BE2C (cell line): ENCODE data around the gene TWF2.

ENCODE experiments used
- DNase-seq: peaks from one replicate; pipeline ENCODE4 v3.0.0-alpha.2; 2020
- H3K27me3 ChIP-seq: fragments of 250-450 bp; sonication (Bioruptor Pico); 2 replicates; pipeline ENCODE4 v1.5.1; 2020; ENCODE audit warnings: mild to moderate bottlenecking
- H3K36me3 ChIP-seq: fragments of 250-450 bp; sonication (Bioruptor Pico); 2 replicates; pipeline ENCODE4 v1.5.1; 2020; ENCODE audit warnings: mild to moderate bottlenecking
- H3K4me1 ChIP-seq: fragments of 250-450 bp; sonication (Bioruptor Pico); 2 replicates; pipeline ENCODE4 v1.5.1; 2020
- H3K4me3 ChIP-seq: 2 replicates; pipeline ENCODE4 v1.5.1; 2011; ENCODE audit warnings: low read depth, low read length
- H3K9me3 ChIP-seq: fragments of 250-450 bp; sonication (Bioruptor Pico); 2 replicates; pipeline ENCODE4 v1.5.1; 2020
- CTCF ChIP-seq: IDR thresholded peaks from 2 replicates; pipeline ENCODE4 v1.5.1; 2012; ENCODE audit warnings: mild to moderate bottlenecking, low read depth, low read length

The TWF2 gene

GRCh38 chr3:52198643-52199608 is 40.0 kb downstream of the TWF2 start:
- no peak for TF ChIP-seq CTCF
- Histone ChIP-seq H3K36me3 (peaks cover 11% of the 10 kb centered on the region), H3K4me1 (peaks cover 6% of the 10 kb centered on the region; the same call in 1 of the 2 replicates), H3K4me3 (peak overlapping the region; percentile 83), H3K27me3 (no peaks in the 10 kb centered on the region), H3K9me3 (no peaks in the 10 kb centered on the region)
- no peak for DNase-seq

GRCh38 chr3:52197842-52198625 is 40.9 kb downstream of the TWF2 start, which contains the start of gene ALAS1:
Gene ALAS1 (plus strand): TSS chr3:52198160. CDS start chr3:52199242, 1,082 bp downstream.
- peaks cover 6% of the 10 kb centered on the region; the same call in 1 of the 2 replicates for H3K4me1 ChIP-seq
- peak within 1 kb of the TSS; percentile 83 for H3K4me3 ChIP-seq
- 0 out of 2 replicates have a peak, but pooled peaks have one; percentile 7 for TF ChIP-seq CTCF
- H3K27me3 ChIP-seq, result no peaks in the 10 kb centered on the region
- H3K9me3 ChIP-seq, result no peaks in the 10 kb centered on the region
- DNase-seq, result peak; percentile 90
- peaks cover 9% of the 10 kb centered on the region for H3K36me3 ChIP-seq

- peak overlapping the region; percentile 83 for H3K4me3 ChIP-seq
- peaks cover 9% of the 10 kb centered on the region for H3K36me3 ChIP-seq
- no peak for DNase-seq
- H3K4me1 ChIP-seq, result peaks cover 6% of the 10 kb centered on the region; the same call in 1 of the 2 replicates
- no peak for TF ChIP-seq CTCF
- no peaks in the 10 kb centered on the region for H3K27me3 ChIP-seq
- H3K9me3 ChIP-seq, result no peaks in the 10 kb centered on the region
Observed at GRCh38 chr3:52197499-52197841, 41.5 kb downstream of the TWF2 start.

- Histone ChIP-seq H3K36me3 (peaks cover 8% of the 10 kb centered on the region), H3K4me3 (no peak overlapping the region), H3K4me1 (peaks cover 6% of the 10 kb centered on the region; the same call in 1 of the 2 replicates), H3K27me3 (no peaks in the 10 kb centered on the region), H3K9me3 (no peaks in the 10 kb centered on the region)
- no peak for DNase-seq
- no peak for TF ChIP-seq CTCF
Observed at GRCh38 chr3:52196977-52197376, 42.0 kb downstream of the TWF2 start.

- no peak for TF ChIP-seq CTCF
- Histone ChIP-seq H3K9me3 (no peaks in the 10 kb centered on the region), H3K36me3 (peaks cover 4% of the 10 kb centered on the region; the same call in 1 of the 2 replicates), H3K27me3 (no peaks in the 10 kb centered on the region), H3K4me3 (no peak overlapping the region), H3K4me1 (peaks cover 6% of the 10 kb centered on the region; the same call in 1 of the 2 replicates)
- no peak for DNase-seq
Observed at GRCh38 chr3:52195823-52196331, 43.1 kb downstream of the TWF2 start.
